Left lung (tissue), 14 donors: ENCODE measurements around the gene RIOK3. TPM values are rescaled to one million over a fixed set of nuclear protein-coding genes. Genes with fewer than 3 reads are reported as not detected.

Experiments
- ATAC-seq: fragments of 200-7000 bp; cut with Tn5 transposase; one replicate; pipeline ENCODE4 v1.9.1; 2020; ENCODE audit warnings: moderate library complexity
- DNase-seq, 4 donors: peaks; one replicate each; pipeline ENCODE4 v3.0.0-alpha.2; 2013 to 2020
- H3K27ac ChIP-seq, 2 donors: fragments of 200-600 bp; sonication (generic) in 1 of 2; one replicate each; pipeline versions ENCODE4 v1.5.0 to v1.8.0; 2020 to 2021
- H3K27me3 ChIP-seq, 2 donors: fragments of 200-600 bp; sonication (generic) in 1 of 2; one replicate each; pipeline versions ENCODE4 v1.5.0 to v1.8.0; 2020 to 2021
- H3K36me3 ChIP-seq, 2 donors: fragments of 200-600 bp; sonication (generic) in 1 of 2; one replicate each; pipeline versions ENCODE4 v1.5.0 to v1.8.0; 2020 to 2021
- H3K4me1 ChIP-seq, 2 donors: fragments of 200-600 bp; one replicate each; pipeline ENCODE4 v1.8.0; 2021
- H3K4me3 ChIP-seq, 2 donors: fragments of 200-600 bp; sonication (generic) in 1 of 2; one replicate each; pipeline versions ENCODE4 v1.5.0 to v1.8.0; 2020 to 2021; ENCODE audit warnings: mild to moderate bottlenecking in 1 of 2
- H3K9me3 ChIP-seq, 2 donors: fragments of 200-600 bp; sonication (generic) in 1 of 2; one replicate each; pipeline versions ENCODE4 v1.5.0 to v1.8.0; 2020 to 2021
- CTCF ChIP-seq, 2 donors: fragments of 200-600 bp; sonication (generic) in 1 of 2; IDR thresholded peaks; one replicate each; pipeline versions ENCODE4 v1.5.0 to v1.8.0; 2021; ENCODE audit warnings: antibody characterized with exemption in 2 of 2
- intact Hi-C, 2 donors: fragments of 100-400 bp; cut with DNase I; formaldehyde crosslinking; loops; one replicate each; pipeline versions ENCODE4 v1.11.2 to v1.14.2; 2022
- long read RNA-seq, 12 donors: library from polyadenylated mRNA in 2 of 12; unstranded in 2 of 12; transcript quantifications; one replicate each; pipeline ENCODE4 v2.0.0 and lab custom pipeline, GENCODE V29; 2019 to 2026
- polyA plus RNA-seq, 6 donors: library from polyadenylated mRNA; unstranded; fragments of 120-200 nt; gene quantifications; one replicate each; pipeline ENCODE4 v1.2.1, GENCODE V29; 2013; ENCODE audit not compliant: insufficient read length in 6 of 6
- total RNA-seq, 2 donors: library from RNA; stranded (reverse); fragmentation: NEBNext Ultra II Directional; extraction: Animal tissue kit (Norgen Biotek cat#: 25700); gene quantifications; one replicate each; pipeline ENCODE4 v1.2.1, GENCODE V29; 2021
- donor health status: DM: no; HTN: yes; CAD: no.
- donor health status: DM: no; HTN: no; CAD: no.

The RIOK3 gene
- total RNA-seq (10 to 100 TPM; 55.3 to 63.0 TPM), polyA plus RNA-seq (10 to 100 TPM; 62.4 to 79.7 (median 70.9) TPM)
- long read RNA-seq, donor 1, full-length matches to known transcripts, result 24 of 30 reads
- long read RNA-seq, donor 1, partial matches to known transcripts, result 6 of 30 reads
- long read RNA-seq, donor 1, other reads (novel, unspliced or antisense), result 0 of 30 reads
- long read RNA-seq, donor 2, full-length matches to known transcripts, result 18 of 25 reads
- long read RNA-seq, donor 2, partial matches to known transcripts, result 7 of 25 reads
- long read RNA-seq, donor 2, other reads (novel, unspliced or antisense), result 0 of 25 reads
- long read RNA-seq, donor 3, full-length matches to known transcripts, result 8 of 8 reads
- long read RNA-seq, donor 3, partial matches to known transcripts, result 0 of 8 reads
- long read RNA-seq, donor 3, other reads (novel, unspliced or antisense), result 0 of 8 reads
- long read RNA-seq, donor 4, full-length matches to known transcripts, result 3 of 14 reads
- long read RNA-seq, donor 4, partial matches to known transcripts, result 7 of 14 reads
- long read RNA-seq, donor 4, other reads (novel, unspliced or antisense), result 4 of 14 reads
- long read RNA-seq, donor 5, full-length matches to known transcripts, result 12 of 12 reads
- long read RNA-seq, donor 5, partial matches to known transcripts, result 0 of 12 reads
- long read RNA-seq, donor 5, other reads (novel, unspliced or antisense), result 0 of 12 reads
- long read RNA-seq, donor 6, full-length matches to known transcripts, result 4 of 15 reads
- long read RNA-seq, donor 6, partial matches to known transcripts, result 11 of 15 reads
- long read RNA-seq, donor 6, other reads (novel, unspliced or antisense), result 0 of 15 reads
- long read RNA-seq, donor 7, full-length matches to known transcripts, result 3 of 3 reads
- long read RNA-seq, donor 7, partial matches to known transcripts, result 0 of 3 reads
- long read RNA-seq, donor 7, other reads (novel, unspliced or antisense), result 0 of 3 reads
- long read RNA-seq, donor 8, full-length matches to known transcripts, result 5 of 5 reads
- long read RNA-seq, donor 8, partial matches to known transcripts, result 0 of 5 reads
- long read RNA-seq, donor 8, other reads (novel, unspliced or antisense), result 0 of 5 reads
- long read RNA-seq, donor 9, result 0 reads
- long read RNA-seq, donor 10, partial matches to known transcripts, result 0 of 1 reads
- long read RNA-seq, donor 10, other reads (novel, unspliced or antisense), result 0 of 1 reads
- long read RNA-seq, donor 11, result 0 reads
- long read RNA-seq, donor 12, full-length matches to known transcripts, result 8 of 13 reads
- long read RNA-seq, donor 12, partial matches to known transcripts, result 5 of 13 reads
- long read RNA-seq, donor 12, other reads (novel, unspliced or antisense), result 0 of 13 reads

DNA sequence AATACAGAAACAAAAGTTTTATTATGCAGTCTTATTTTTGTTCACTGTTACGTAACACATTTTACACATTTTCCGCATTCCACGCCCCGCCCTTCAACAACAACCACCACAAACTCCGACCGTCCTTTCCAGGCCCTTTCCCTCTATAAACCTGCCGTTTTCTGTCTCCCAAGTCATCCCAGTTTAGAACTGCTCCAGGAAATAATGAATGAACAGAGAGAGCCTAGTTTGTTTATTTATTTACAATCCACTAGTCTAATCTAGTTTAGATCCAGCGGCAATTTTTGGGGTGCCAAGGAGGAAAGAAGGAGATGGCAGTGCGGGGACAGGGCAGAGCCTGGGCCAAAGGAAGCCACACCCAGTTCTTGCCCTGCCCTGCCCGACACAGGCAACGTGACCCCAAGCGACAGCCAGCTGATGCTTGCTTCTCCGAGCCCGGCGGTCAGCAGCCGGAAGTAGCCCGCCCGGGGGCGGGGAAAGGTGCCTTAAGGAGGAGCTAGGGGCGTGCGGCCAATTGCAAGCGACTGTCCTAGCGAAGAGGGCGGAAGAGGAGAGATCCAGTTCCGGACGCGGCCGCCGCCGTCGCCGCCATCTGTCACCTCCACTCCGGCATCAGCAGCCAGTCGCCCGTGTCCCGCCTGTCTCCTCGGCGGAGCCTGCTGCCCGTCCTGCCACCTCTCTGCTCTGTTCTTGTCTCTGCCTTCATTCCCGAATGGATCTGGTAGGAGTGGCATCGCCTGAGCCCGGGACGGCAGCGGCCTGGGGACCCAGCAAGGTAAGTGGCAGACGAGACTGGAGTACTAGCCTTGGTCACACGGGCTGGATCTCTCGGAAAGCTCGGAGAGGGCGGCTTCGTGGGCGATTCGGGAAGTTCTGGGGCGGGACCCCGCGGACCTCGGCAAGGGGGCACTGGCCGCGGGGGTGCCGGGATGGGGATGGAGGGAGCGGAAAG, at the start of gene RIOK3:
Gene RIOK3, plus strand, starts transcription at position 560 of the 952 bp plus-strand sequence. Its CDS starts 153 bp downstream, at position 713.
- intact Hi-C loops, result no loop called here
- TF ChIP-seq CTCF (IDR thresholded peaks at IDR 0.05), result peak in 1 of 2 donors; percentile 2
- Histone ChIP-seq H3K4me3 (peak within 1 kb of the TSS; percentile 84 to 91), H3K4me1 (peaks cover 16 to 52% of the 10 kb centered on the region in 2 donors), H3K27me3 (no peaks in the 10 kb centered on the region), H3K36me3 (peaks cover 0 to 17% of the 10 kb centered on the region in 2 donors), H3K9me3 (no peaks in the 10 kb centered on the region), H3K27ac (peak within 1 kb of the TSS; percentile 92 to 96)
- DNase-seq (peak; percentile 95 to 100 (median 98)), ATAC-seq (peak; percentile 97)

DNA sequence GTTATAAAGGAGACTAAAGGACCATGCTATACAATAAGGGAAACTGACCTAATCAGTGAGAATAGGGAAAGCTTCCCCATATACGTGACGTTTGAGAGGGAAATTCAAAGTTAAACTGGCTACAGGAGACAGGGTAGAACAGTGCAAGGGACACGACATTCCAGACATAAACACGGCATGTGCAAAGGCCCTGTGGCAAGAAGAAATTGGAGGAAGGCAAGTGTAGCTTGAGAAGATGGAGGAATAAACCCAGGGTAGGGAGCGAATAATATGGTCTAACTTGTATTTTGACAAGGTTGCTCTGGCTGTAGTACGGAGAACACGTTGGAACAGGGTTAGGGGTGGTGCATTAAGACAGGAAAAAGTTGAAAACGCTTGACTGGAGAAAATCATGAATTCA, 49.8 kb upstream of the RIOK3 start:
- Histone ChIP-seq H3K27me3 (no peaks in the 10 kb centered on the region), H3K4me3 (no peak overlapping the region), H3K27ac (no peak overlapping the region), H3K4me1 (peaks cover 0 to 3% of the 10 kb centered on the region in 2 donors), H3K9me3 (no peaks in the 10 kb centered on the region), H3K36me3 (no peaks in the 10 kb centered on the region)
- no peak for DNase-seq
- TF ChIP-seq CTCF (IDR thresholded peaks at IDR 0.05), result no peak
- ATAC-seq, result no peak
- intact Hi-C loops, result no loop called here

GRCh38 chr18:23405636-23406035, 47.5 kb upstream of the RIOK3 start:
- H3K27ac ChIP-seq, result no peak overlapping the region
- intact Hi-C loops, result no loop called here

More at GRCh38 chr18:23405636-23406035, 47.5 kb upstream of the RIOK3 start:
- H3K9me3 ChIP-seq, result no peaks in the 10 kb centered on the region
- H3K36me3 ChIP-seq, result no peaks in the 10 kb centered on the region
- DNase-seq (no peak), ATAC-seq (no peak)
- no peak for TF ChIP-seq CTCF (IDR thresholded peaks at IDR 0.05)
- H3K27me3 ChIP-seq, result no peaks in the 10 kb centered on the region
- peaks cover 0 to 3% of the 10 kb centered on the region in 2 donors for H3K4me1 ChIP-seq
- no peak overlapping the region for H3K4me3 ChIP-seq
